Spleen (tissue), 11 donors: ENCODE data around the gene CCDC81. TPM values are rescaled to one million over a fixed set of nuclear protein-coding genes. Genes with fewer than 3 reads are reported as not detected.

Source experiments
- DNase-seq: peaks from one replicate; pipeline ENCODE4 v3.0.0-alpha.2; 2020
- H3K27ac ChIP-seq, 8 donors: fragments of 200-600 bp; sonication (generic) in 7 of 8; 1 replicate in 4 of 8; 2 replicates in 4 of 8; pipeline versions ENCODE4 v1.5.0 to v1.8.0; 2016 to 2021; ENCODE audit warnings: inconsistent platforms in 4 of 8, mild to moderate bottlenecking in 4 of 8, moderate library complexity in 1 of 8
- H3K27me3 ChIP-seq, 7 donors: fragments of 200-600 bp; sonication (generic) in 6 of 7; replicated peaks in 1 of 7; 1 replicate in 4 of 7; 2 replicates in 3 of 7; pipeline versions ENCODE4 v1.5.0 to v1.8.0; 2016 to 2021; ENCODE audit warnings: inconsistent platforms in 3 of 7, mild to moderate bottlenecking in 1 of 7
- H3K36me3 ChIP-seq, 6 donors: fragments of 200-600 bp; sonication (generic) in 5 of 6; 1 replicate in 4 of 6; 2 replicates in 2 of 6; pipeline versions ENCODE4 v1.5.0 to v1.8.0; 2016 to 2021; ENCODE audit warnings: inconsistent platforms in 2 of 6
- H3K4me1 ChIP-seq, 6 donors: fragments of 200-600 bp; sonication (generic) in 5 of 6; 1 replicate in 3 of 6; 2 replicates in 3 of 6; pipeline versions ENCODE4 v1.5.0 to v1.8.0; 2016 to 2021; ENCODE audit warnings: inconsistent platforms in 3 of 6
- H3K4me3 ChIP-seq, 8 donors: fragments of 200-600 bp; sonication (generic) in 7 of 8; 1 replicate in 4 of 8; 2 replicates in 4 of 8; pipeline versions ENCODE4 v1.5.0 to v1.8.0; 2016 to 2021; ENCODE audit warnings: inconsistent platforms in 4 of 8, mild to moderate bottlenecking in 4 of 8, moderate library complexity in 2 of 8
- H3K9me3 ChIP-seq, 8 donors: fragments of 200-600 bp; sonication (generic) in 7 of 8; 1 replicate in 4 of 8; 2 replicates in 4 of 8; pipeline versions ENCODE4 v1.5.0 to v1.8.0; 2016 to 2021; ENCODE audit warnings: inconsistent platforms in 4 of 8
- CTCF ChIP-seq, 11 experiments: fragments of 200-600 bp in 7 of 11; fragments of 450-650 bp in 4 of 11; sonication (generic) in 4 of 11; IDR thresholded peaks in 8 of 11; conservative IDR thresholded peaks in 3 of 11; 1 replicate in 7 of 11; 2 replicates in 4 of 11; pipeline versions ENCODE4 v1.4.0 to v1.8.0; 2016 to 2021; ENCODE audit warnings: antibody characterized with exemption in 11 of 11, inconsistent platforms in 4 of 11, mild to moderate bottlenecking in 1 of 11
- POLR2A ChIP-seq, 3 donors: fragments of 450-650 bp; IDR thresholded peaks; one replicate each; pipeline ENCODE4 v1.5.1; 2017; ENCODE audit warnings: antibody characterized with exemption in 3 of 3, mild to moderate bottlenecking in 1 of 3
- POLR2AphosphoS5 ChIP-seq, 3 donors: sonication (generic); formaldehyde crosslinking; IDR thresholded peaks; one replicate each; pipeline ENCODE4 v1.5.1; 2017; ENCODE audit warnings: antibody characterized with exemption in 3 of 3
- WGBS, 5 donors: extraction: QIAGEN DNeasy Blood & Tissue Kit in 3 of 5; methylation state at CpG; one replicate each; pipeline versions ENCODE4 v1.1.5 to v1.1.7; 2013 to 2018; 5-methylcytosine and 5-hydroxymethylcytosine counted together
- intact Hi-C: fragments of 100-400 bp; cut with DNase I; formaldehyde crosslinking; loops from one replicate; pipeline ENCODE4 v1.15.0; 2023; ENCODE audit warnings: low total_unique reads
- polyA plus RNA-seq, 3 donors: library from polyadenylated mRNA; stranded (reverse); fragments of 200-250 nt; gene quantifications; one replicate each; pipeline ENCODE4 v1.2.1, GENCODE V29; 2013
- total RNA-seq, 7 donors: library from RNA; depleted of rRNA in 3 of 7; stranded (reverse); fragments of >200 nt in 3 of 7; fragmentation: NEBNext Ultra II Directional in 4 of 7; extraction: Animal tissue kit (Norgen Biotek cat#: 25700) in 4 of 7; gene quantifications; one replicate each; pipeline versions ENCODE4 v1.1.0 to v1.2.1, GENCODE V29; 2016 to 2021
- donor health status: healthy with polysubstance abuse.
- donor health status: DM: no; HTN: no; CAD: no; lungs with moderate emphysema.
- donor health status: DM: no; HTN: no; CAD: no.
- donor health status: Bipolar disorder and iron deficiency.
- donor health status: healthy.
- donor health status: DM: no; HTN: no; CAD: no.
- donor health status: DM: yes; HTN: yes; CAD: no.

CCDC81 gene
- total and polyA plus RNA-seq, 10 donors = 0.46 to 3.2 (median 0.83) TPM; not detected in 1

GRCh38 chr11:86443415-86443814 lies 68.7 kb downstream of the CCDC81 start:
- Histone ChIP-seq H3K4me1 (no peaks in the 10 kb centered on the region), H3K9me3 (no peaks in the 10 kb centered on the region), H3K4me3 (no peak overlapping the region), H3K36me3 (peaks cover 0 to 45% (median 1%) of the 10 kb centered on the region in 6 donors), H3K27ac (no peak overlapping the region), H3K27me3 (no peaks in the 10 kb centered on the region)
- DNase-seq = no peak
- intact Hi-C loops = no loop called here
- TF ChIP-seq CTCF (IDR thresholded peaks at IDR 0.05 in 8 of 11, conservative IDR thresholded peaks at IDR 0.05 in 3 of 11) (no peak), POLR2A (IDR thresholded peaks at IDR 0.05) (no peak), POLR2AphosphoS5 (IDR thresholded peaks at IDR 0.05) (no peak)
- 0 to 38% (median 0%) methylated on average over 1 of the region's 1 CpG for WGBS, 5 donors

GRCh38 chr11:86444981-86445380 lies 70.3 kb downstream of the CCDC81 start:
- no peaks in the 10 kb centered on the region for H3K9me3 ChIP-seq
- no peak for TF ChIP-seq POLR2A (IDR thresholded peaks at IDR 0.05)
- no peak for TF ChIP-seq CTCF (IDR thresholded peaks at IDR 0.05 in 8 of 11, conservative IDR thresholded peaks at IDR 0.05 in 3 of 11)
- no peak for TF ChIP-seq POLR2AphosphoS5 (IDR thresholded peaks at IDR 0.05)
- H3K27me3 ChIP-seq = no peaks in the 10 kb centered on the region
- intact Hi-C loops = no loop called here
- WGBS, 5 donors = 84 to 97% (median 86%) methylated on average over 1 of the region's 1 CpG
- no peak overlapping the region for H3K27ac ChIP-seq
- no peaks in the 10 kb centered on the region for H3K4me1 ChIP-seq
- DNase-seq = no peak
- peaks cover 0 to 45% (median 1%) of the 10 kb centered on the region in 6 donors for H3K36me3 ChIP-seq
- H3K4me3 ChIP-seq = no peak overlapping the region

GRCh38 chr11:86446163-86446923 lies 71.7 kb downstream of the CCDC81 start:
- no peak for TF ChIP-seq CTCF (IDR thresholded peaks at IDR 0.05 in 8 of 11, conservative IDR thresholded peaks at IDR 0.05 in 3 of 11)
- no peak for TF ChIP-seq POLR2A (IDR thresholded peaks at IDR 0.05)
- no peak for TF ChIP-seq POLR2AphosphoS5 (IDR thresholded peaks at IDR 0.05)
- intact Hi-C loops = no loop called here
- Histone ChIP-seq H3K27me3 (no peaks in the 10 kb centered on the region), H3K4me1 (no peaks in the 10 kb centered on the region), H3K4me3 (no peak overlapping the region), H3K27ac (no peak overlapping the region), H3K36me3 (peaks cover 0 to 42% (median 1%) of the 10 kb centered on the region in 6 donors), H3K9me3 (no peaks in the 10 kb centered on the region)
- WGBS, 5 donors = 90 to 96% (median 92%) methylated on average over 8 of the region's 8 CpGs
- no peak for DNase-seq

GRCh38 chr11:86446924-86447285 lies 72.2 kb downstream of the CCDC81 start:
- Histone ChIP-seq H3K36me3 (peaks cover 0 to 37% (median 1%) of the 10 kb centered on the region in 6 donors), H3K27ac (no peak overlapping the region), H3K9me3 (no peaks in the 10 kb centered on the region), H3K4me3 (no peak overlapping the region), H3K27me3 (no peaks in the 10 kb centered on the region), H3K4me1 (no peaks in the 10 kb centered on the region)
- no peak for DNase-seq
- no peak for TF ChIP-seq POLR2A (IDR thresholded peaks at IDR 0.05)
- WGBS, 5 donors = 90 to 94% (median 92%) methylated on average over 6 to 12 of the region's 12 CpGs
- intact Hi-C loops = no loop called here
